Fibroblast of lung (primary cell): ENCODE data around the gene SLC13A3.

Experiments used
- CTCF ChIP-seq, 2 donors: IDR thresholded peaks in 1 of 2; conservative IDR thresholded peaks in 1 of 2; 1 replicate in 1 of 2; 2 replicates in 1 of 2; pipeline ENCODE4 v1.5.1; 2011 to 2012; ENCODE audit warnings: low read length in 2 of 2, control low read depth in 1 of 2, inconsistent platforms in 1 of 2, low read depth in 1 of 2, mild to moderate bottlenecking in 1 of 2
- EZH2 ChIP-seq: IDR thresholded peaks from 2 replicates; pipeline ENCODE4 v1.5.1; 2012; ENCODE audit warnings: low read length, control low read depth, mild to moderate bottlenecking; ENCODE audit errors: missing control alignments

GRCh38 chr20:46680684-46681031, 29.4 kb upstream of the SLC13A3 start:
- TF ChIP-seq CTCF (conservative IDR thresholded peaks at IDR 0.05 in 1 of 2, IDR thresholded peaks at IDR 0.05 in 1 of 2; ENCODE audit: low read depth in 1 of 2, low read length in 2 of 2) (no peak), EZH2 (no peak)
